ENCODE data around the gene UBALD2.

GRCh38 chr17:76292567-76292966, 27.4 kb downstream of the UBALD2 start:
- TF ChIP-seq POLR2A (IDR thresholded peaks at IDR 0.05) (no peak), CTCF (IDR thresholded peaks at IDR 0.05) (no peak)
